GM06990 (cell line): ENCODE data around the gene VGF.

Experiments
- DNase-seq: peaks from one replicate; pipeline ENCODE4 v3.0.0-alpha.2; 2011; ENCODE audit not compliant: insufficient read length; ENCODE audit errors: extremely low read depth
- H3K27me3 ChIP-seq: replicated peaks from 2 replicates; pipeline ENCODE4 v1.6.0; 2011; ENCODE audit warnings: low read length; ENCODE audit not compliant: control insufficient read depth, insufficient read depth
- H3K36me3 ChIP-seq: 2 replicates; pipeline ENCODE4 v1.5.1; 2011; ENCODE audit warnings: low read length; ENCODE audit not compliant: control insufficient read depth, insufficient read depth
- H3K4me3 ChIP-seq: replicated peaks from 2 replicates; pipeline ENCODE4 v1.5.1; 2011; ENCODE audit warnings: low read depth, mild to moderate bottlenecking, control low read depth, low read length
- TF ChIP-seq, protein P1 (sequence below): IDR thresholded peaks from 2 replicates; pipeline ENCODE4 v1.5.1; 2011; ENCODE audit warnings: low read length, control low read depth, mild to moderate bottlenecking, inconsistent platforms; ENCODE audit not compliant: insufficient read depth, poor library complexity, severe bottlenecking

The VGF gene

DNA sequence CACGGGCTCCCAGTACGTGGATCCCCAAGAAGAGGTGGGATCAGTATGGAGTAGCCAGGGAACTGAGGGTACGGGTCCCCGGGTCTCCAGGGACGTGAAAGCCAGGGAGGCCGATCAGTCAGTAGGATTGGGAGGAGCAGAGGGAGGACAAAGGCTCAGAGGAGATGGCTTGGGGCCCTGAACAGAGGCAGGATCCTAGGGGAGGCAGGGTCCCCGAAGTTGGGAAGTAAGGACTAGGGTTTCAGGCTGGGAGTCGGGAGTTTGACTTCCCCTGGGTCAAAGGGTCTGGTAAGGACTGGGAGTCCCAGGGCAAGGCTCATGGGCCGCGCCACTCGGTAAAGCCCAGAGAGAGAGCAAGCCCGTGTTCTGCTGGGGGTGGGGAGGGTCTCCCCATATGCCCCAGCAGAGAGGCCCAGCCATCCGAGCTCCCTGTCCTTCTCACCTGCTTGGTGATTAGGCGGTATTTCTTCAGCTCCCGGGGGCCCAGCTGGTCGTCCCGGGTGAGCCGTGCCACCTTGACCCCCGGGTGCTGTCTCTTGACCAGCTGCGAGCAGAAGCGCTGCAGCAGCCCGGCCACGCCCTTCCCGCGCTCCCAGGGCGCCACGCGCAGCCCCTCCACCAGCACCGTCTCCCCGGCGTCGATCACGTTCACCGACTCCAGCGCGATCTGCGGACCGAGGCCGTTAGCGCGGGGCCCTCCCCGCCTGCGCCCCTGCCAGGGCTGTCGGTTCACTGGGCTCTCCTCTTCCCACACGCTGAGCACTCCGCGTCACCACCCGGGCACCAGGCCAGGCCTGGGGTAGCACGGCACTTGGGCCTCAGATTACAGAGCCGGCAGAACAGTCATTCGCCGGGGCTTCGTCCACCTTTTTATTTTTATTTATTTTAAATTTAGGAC, 7.7 kb upstream of the VGF start:
- no peak overlapping the region for H3K4me3 ChIP-seq
- H3K36me3 ChIP-seq, result no peaks in the 10 kb centered on the region
- DNase-seq, result peak; percentile 43
- H3K27me3 ChIP-seq, result peaks cover 3% of the 10 kb centered on the region
- TF ChIP-seq, protein P1, sequence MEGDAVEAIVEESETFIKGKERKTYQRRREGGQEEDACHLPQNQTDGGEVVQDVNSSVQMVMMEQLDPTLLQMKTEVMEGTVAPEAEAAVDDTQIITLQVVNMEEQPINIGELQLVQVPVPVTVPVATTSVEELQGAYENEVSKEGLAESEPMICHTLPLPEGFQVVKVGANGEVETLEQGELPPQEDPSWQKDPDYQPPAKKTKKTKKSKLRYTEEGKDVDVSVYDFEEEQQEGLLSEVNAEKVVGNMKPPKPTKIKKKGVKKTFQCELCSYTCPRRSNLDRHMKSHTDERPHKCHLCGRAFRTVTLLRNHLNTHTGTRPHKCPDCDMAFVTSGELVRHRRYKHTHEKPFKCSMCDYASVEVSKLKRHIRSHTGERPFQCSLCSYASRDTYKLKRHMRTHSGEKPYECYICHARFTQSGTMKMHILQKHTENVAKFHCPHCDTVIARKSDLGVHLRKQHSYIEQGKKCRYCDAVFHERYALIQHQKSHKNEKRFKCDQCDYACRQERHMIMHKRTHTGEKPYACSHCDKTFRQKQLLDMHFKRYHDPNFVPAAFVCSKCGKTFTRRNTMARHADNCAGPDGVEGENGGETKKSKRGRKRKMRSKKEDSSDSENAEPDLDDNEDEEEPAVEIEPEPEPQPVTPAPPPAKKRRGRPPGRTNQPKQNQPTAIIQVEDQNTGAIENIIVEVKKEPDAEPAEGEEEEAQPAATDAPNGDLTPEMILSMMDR, result no peak

DNA sequence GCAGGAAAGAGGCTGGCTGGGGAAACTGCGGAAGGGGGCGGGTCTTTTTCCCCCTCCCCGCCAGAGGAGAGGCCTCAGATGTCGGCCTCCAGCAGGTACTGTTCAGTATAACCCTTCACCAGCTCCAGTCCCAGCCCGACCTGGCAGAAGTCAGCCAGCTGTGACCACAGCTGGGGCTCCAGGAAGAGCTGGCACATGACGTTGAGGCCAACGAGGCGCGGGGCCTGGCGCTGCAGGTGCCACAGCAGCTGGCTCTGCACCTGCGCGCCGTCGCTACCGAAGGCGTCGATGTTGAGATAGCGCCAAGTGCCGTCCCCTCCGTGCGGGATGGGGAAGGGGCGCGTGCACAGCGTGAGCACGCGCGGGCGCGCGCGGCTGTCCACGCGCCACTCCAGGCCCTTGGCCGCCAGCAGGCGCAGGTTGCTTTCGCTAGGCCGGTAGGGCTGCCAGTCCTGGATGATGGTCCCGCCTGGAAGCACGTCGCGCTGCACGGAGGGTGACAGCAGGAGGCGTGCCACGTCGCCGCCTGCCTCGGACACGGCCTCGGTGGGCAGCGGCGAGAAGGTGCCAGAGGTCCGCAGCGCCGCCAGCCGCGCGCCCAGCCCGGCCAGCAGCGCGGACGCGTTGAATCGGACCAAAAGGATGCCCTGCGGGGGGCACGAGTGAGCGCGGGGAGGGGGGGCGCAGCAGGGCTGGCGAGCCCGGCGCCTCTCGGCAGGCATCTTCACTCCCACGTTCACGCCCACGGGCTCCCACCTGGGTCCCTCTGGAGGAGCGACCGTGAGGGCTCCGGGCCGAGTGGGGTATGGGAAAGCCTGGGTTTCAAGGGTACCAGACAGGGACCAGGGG, 6.9 kb upstream of the VGF start:
- no peak overlapping the region for H3K4me3 ChIP-seq
- TF ChIP-seq, protein P1, result no peak
- peak; percentile 27 for DNase-seq
- H3K27me3 ChIP-seq, result peaks cover 1% of the 10 kb centered on the region
- H3K36me3 ChIP-seq, result no peaks in the 10 kb centered on the region

DNA sequence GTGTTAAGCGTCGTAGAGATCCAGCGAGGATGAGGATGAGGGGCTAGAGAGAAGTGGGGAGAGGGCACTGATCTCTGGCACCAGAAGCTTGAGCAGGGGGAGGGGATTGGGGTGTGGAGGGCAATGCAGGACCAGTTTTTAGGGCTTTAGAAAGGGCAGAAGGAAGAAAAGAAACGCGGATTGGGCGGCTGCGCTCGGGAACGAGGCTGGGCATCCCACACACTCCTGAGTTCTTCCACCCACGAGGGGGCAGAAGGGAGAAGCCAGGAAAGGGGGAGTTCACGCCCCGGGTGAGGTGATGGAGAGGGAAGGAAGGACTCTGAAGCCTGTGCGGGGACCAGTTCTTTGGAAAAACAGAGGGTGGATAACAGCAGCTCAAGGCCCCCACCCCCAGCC, 6.1 kb upstream of the VGF start:
- Histone ChIP-seq H3K4me3 (no peak overlapping the region), H3K36me3 (no peaks in the 10 kb centered on the region), H3K27me3 (peaks cover 1% of the 10 kb centered on the region)
- DNase-seq, result no peak
- TF ChIP-seq, protein P1, result peak; percentile 24

DNA sequence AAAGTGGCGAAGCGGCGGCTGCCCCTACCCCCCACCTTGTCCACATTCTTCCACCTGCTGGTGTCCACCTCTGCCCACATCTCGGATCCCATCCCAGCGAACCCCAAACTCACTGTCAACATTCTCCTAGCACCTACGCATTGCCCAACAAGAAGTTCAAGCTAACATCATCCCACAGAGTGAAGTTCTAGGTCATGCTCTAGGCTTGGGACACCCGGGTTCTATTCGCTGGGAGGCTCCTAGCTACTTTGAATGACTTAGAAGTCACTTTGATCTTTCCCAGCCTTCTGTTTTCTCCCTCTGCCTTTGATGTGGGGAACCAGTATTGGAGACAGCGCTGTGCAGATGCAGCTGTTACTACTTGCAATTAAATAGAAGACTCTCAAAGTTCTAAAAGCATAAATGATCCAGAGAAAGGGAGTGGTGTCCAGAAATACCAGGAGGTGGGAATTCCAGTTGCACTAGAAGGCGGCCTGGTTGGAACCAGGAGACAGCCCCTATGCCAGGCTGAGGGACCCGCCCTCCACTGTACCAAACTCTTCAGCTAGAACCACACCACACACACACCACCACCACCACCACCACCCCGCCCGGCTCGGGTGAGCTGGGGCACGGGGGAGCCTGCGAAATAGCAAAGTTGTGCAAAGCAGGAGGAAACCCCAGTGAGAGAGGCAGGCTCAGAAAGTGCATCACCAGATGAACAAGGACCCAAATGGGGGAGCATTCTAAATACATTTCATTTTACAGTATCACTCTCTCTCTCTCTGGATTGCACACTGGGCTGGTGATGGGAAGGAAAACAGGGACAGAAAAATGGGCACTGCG, 5.5 kb upstream of the VGF start:
- DNase-seq, result no peak
- TF ChIP-seq, protein P1, result no peak
- Histone ChIP-seq H3K27me3 (peaks cover 1% of the 10 kb centered on the region), H3K4me3 (no peak overlapping the region), H3K36me3 (no peaks in the 10 kb centered on the region)

DNA sequence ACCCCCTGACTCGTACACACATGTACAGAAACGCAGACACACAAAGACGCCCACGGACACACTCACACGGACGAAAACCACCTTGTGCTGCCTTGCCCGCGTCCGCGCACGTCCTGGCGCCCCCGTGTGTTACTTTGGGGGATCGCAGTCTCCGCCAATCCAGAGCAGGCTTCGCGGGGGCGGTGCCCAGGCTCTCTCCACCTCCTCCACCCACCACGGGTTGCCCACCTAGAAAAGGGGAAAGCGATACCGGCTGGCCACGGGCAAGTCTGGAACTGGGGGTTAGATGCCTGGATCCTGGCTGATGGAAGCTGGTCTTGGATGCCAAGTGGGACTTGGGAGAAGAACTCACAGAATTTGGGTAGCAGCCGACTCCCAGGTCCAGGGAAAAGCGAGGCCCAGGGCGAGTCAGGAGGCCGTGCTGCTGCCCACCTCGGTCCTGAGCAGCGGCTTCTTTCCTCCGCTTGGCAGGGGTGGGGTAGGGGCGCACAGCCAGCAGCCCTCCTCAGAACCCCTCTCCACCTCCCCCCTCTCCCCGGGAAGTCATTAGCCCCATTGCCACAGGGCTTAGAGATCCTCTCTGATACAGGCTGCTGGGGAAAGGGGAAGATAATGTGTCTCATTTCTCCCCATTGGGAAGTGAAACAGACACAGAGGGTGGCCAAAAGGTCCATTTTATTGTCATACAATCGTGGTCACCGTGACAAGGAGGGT, 4.6 kb upstream of the VGF start:
- DNase-seq, result peak; percentile 75

More for the DNA sequence above, 4.6 kb upstream of the VGF start:
- H3K4me3 ChIP-seq, result no peak overlapping the region
- peaks cover 1% of the 10 kb centered on the region for H3K27me3 ChIP-seq
- TF ChIP-seq, protein P1, result peak; percentile 98
- H3K36me3 ChIP-seq, result no peaks in the 10 kb centered on the region
